ENCODE data around the gene ENTPD6.

GRCh38 chr20:25179439-25180089 lies 15.9 kb upstream of the ENTPD6 start:
- TF ChIP-seq CTCF (IDR thresholded peaks at IDR 0.05; ENCODE audit: poor library complexity, severe bottlenecking) (no peak), TAF1 (IDR thresholded peaks at IDR 0.05; ENCODE audit: low read depth) (no peak), MXI1 (conservative IDR thresholded peaks at IDR 0.05; ENCODE audit: poor library complexity, severe bottlenecking) (no peak), EP300 (conservative IDR thresholded peaks at IDR 0.05; ENCODE audit: poor library complexity, severe bottlenecking) (no peak), EZH2 (IDR thresholded peaks at IDR 0.05; ENCODE audit: borderline replicate concordance, insufficient read depth, low read length, poor library complexity, severe bottlenecking) (no peak), SMC3 (conservative IDR thresholded peaks at IDR 0.05; ENCODE audit: poor library complexity) (no peak)
